PC-9 (cell line): ENCODE measurements around the gene ELFN1. TPM values are rescaled to one million over a fixed set of nuclear protein-coding genes. Genes with fewer than 3 reads are reported as not detected.
A peak's percentile ranks its signal among the peaks of the same experiment; 100 is the strongest.

Source experiments
- BruUV-seq: library from RNA; stranded (reverse); fragments of 400-500 nt; replicated peaks from 2 replicates; lab custom pipeline; 2021; lab: Mats Ljungman, UMichigan
- CTCF ChIA-PET: fragments of 300-600 bp; sonication (Branson Sonifier 250); formaldehyde crosslinking; loops from one replicate; lab custom pipeline; 2022; ENCODE audit warnings: antibody characterized with exemption; lab: Charles Lee
- POLR2A ChIA-PET: fragments of 300-600 bp; sonication (Branson Sonifier 250); formaldehyde crosslinking; loops from one replicate; lab custom pipeline; 2022; ENCODE audit warnings: antibody characterized with exemption; ENCODE audit not compliant: unreplicated experiment; lab: Charles Lee
- DNase-seq, 2 experiments: peaks; one replicate each; pipeline versions ENCODE4 v3.0.0 to v3.0.0-alpha.2; 2015 to 2022; ENCODE audit warnings: mixed read lengths in 1 of 2
- H2AFZ ChIP-seq: fragments of 200-600 bp; sonication (generic); 2 replicates; pipeline ENCODE4 v1.8.1; 2017; ENCODE audit warnings: antibody characterized with exemption
- H3F3A ChIP-seq: fragments of 200-600 bp; sonication (generic); 2 replicates; pipeline ENCODE4 v1.8.1; 2017; ENCODE audit warnings: antibody characterized with exemption, mild to moderate bottlenecking, low read depth; ENCODE audit not compliant: insufficient read depth
- H3K27ac ChIP-seq: fragments of 200-600 bp; sonication (generic); 2 replicates; pipeline ENCODE4 v1.6.1; 2016; ENCODE audit warnings: mixed run types
- H3K27me3 ChIP-seq: fragments of 200-600 bp; sonication (generic); 2 replicates; pipeline ENCODE4 v1.6.1; 2016; ENCODE audit warnings: low read depth, mixed run types; ENCODE audit not compliant: insufficient read depth
- H3K36me3 ChIP-seq: fragments of 200-600 bp; sonication (generic); 2 replicates; pipeline ENCODE4 v1.6.1; 2016; ENCODE audit warnings: low read depth, mixed run types
- H3K4me1 ChIP-seq: fragments of 200-600 bp; sonication (generic); replicated peaks from 2 replicates; pipeline ENCODE4 v1.6.1; 2016; ENCODE audit warnings: mixed run types; ENCODE audit not compliant: insufficient read depth
- H3K4me2 ChIP-seq: fragments of 200-600 bp; sonication (generic); 2 replicates; pipeline ENCODE4 v1.6.1; 2017; ENCODE audit warnings: mixed run types
- H3K4me3 ChIP-seq: fragments of 200-600 bp; sonication (generic); 2 replicates; pipeline ENCODE4 v1.6.1; 2016; ENCODE audit warnings: mixed run types
- H3K79me2 ChIP-seq: fragments of 200-600 bp; sonication (generic); 2 replicates; pipeline ENCODE4 v1.6.1; 2017; ENCODE audit warnings: low read depth, mixed run types
- H3K9me2 ChIP-seq: fragments of 200-600 bp; sonication (generic); 2 replicates; pipeline ENCODE4 v1.8.1; 2017; ENCODE audit warnings: mild to moderate bottlenecking; ENCODE audit not compliant: insufficient read depth
- H3K9me3 ChIP-seq: fragments of 200-600 bp; sonication (generic); 2 replicates; pipeline ENCODE4 v1.8.1; 2016; ENCODE audit warnings: low read depth; ENCODE audit not compliant: insufficient read depth
- H4K20me1 ChIP-seq: fragments of 200-600 bp; sonication (generic); 2 replicates; pipeline ENCODE4 v1.8.1; 2017; ENCODE audit not compliant: insufficient read depth
- EZH2 ChIP-seq: fragments of 200-600 bp; sonication (generic); IDR thresholded peaks from 2 replicates; pipeline ENCODE4 v1.8.0; 2017; ENCODE audit warnings: antibody characterized with exemption, low read depth
- intact Hi-C: fragments of 100-400 bp; cut with micrococcal nuclease; formaldehyde crosslinking; loops from one replicate; pipeline ENCODE4 v1.10.0; 2022; ENCODE audit not compliant: unreplicated experiment
- total RNA-seq: library from RNA; stranded (reverse); gene quantifications from 2 replicates; pipeline ENCODE4 v1.2.3, GENCODE V29; 2021
- TF ChIP-seq, protein P1 (sequence below): fragments of 200-600 bp; sonication (generic); conservative IDR thresholded peaks from 2 replicates; pipeline ENCODE4 v1.6.1; 2017; ENCODE audit warnings: mixed run types, antibody characterized with exemption, mild to moderate bottlenecking, moderate library complexity

ELFN1 gene
- total RNA-seq, 1 experiment from 2014 or later: 0.09 TPM

DNA sequence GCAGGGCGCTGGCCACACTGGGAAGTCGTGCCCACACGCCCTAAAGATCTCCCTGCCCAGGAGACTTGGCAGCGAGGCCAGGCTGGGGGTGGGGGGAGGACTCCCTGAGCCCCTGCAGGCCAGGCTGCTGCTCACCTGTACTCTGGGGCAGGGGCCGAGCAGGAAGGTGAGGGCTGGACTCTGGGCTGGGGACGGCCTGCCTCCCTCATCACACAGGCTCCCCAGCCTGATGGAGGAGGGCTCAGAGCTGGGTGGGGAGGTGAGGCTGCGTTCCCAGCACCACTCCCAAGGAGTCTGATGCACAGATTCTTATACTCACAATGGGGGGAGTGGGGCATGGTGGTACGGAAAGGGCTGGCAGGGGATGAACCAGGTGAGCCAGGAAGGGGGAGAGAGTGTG lies 71.2 kb downstream of the ELFN1 start:
- Histone ChIP-seq H3K4me1 (no peaks in the 10 kb centered on the region), H3K36me3 (no peaks in the 10 kb centered on the region), H2AFZ (no peak overlapping the region), H3K79me2 (no peaks in the 10 kb centered on the region), H3K9me2 (no peaks in the 10 kb centered on the region), H3K9me3 (no peaks in the 10 kb centered on the region), H3F3A (no peaks in the 10 kb centered on the region), H3K4me2 (no peak overlapping the region), H4K20me1 (no peaks in the 10 kb centered on the region), H3K27me3 (peaks cover 57% of the 10 kb centered on the region), H3K27ac (no peak overlapping the region), H3K4me3 (no peak overlapping the region)
- intact Hi-C loops: no loop called here
- CTCF ChIA-PET: interaction anchor here (0.7 kb wide), 1 partner anchor 359 kb away, joined by 14 read pairs; no protein-coding TSS in a partner anchor
- TF ChIP-seq EZH2: no peak
- TF ChIP-seq, protein P1, sequence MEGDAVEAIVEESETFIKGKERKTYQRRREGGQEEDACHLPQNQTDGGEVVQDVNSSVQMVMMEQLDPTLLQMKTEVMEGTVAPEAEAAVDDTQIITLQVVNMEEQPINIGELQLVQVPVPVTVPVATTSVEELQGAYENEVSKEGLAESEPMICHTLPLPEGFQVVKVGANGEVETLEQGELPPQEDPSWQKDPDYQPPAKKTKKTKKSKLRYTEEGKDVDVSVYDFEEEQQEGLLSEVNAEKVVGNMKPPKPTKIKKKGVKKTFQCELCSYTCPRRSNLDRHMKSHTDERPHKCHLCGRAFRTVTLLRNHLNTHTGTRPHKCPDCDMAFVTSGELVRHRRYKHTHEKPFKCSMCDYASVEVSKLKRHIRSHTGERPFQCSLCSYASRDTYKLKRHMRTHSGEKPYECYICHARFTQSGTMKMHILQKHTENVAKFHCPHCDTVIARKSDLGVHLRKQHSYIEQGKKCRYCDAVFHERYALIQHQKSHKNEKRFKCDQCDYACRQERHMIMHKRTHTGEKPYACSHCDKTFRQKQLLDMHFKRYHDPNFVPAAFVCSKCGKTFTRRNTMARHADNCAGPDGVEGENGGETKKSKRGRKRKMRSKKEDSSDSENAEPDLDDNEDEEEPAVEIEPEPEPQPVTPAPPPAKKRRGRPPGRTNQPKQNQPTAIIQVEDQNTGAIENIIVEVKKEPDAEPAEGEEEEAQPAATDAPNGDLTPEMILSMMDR: no peak
- BruUV-seq: no TSS peak
- DNase-seq: no peak
- POLR2A ChIA-PET: no interaction called here

DNA sequence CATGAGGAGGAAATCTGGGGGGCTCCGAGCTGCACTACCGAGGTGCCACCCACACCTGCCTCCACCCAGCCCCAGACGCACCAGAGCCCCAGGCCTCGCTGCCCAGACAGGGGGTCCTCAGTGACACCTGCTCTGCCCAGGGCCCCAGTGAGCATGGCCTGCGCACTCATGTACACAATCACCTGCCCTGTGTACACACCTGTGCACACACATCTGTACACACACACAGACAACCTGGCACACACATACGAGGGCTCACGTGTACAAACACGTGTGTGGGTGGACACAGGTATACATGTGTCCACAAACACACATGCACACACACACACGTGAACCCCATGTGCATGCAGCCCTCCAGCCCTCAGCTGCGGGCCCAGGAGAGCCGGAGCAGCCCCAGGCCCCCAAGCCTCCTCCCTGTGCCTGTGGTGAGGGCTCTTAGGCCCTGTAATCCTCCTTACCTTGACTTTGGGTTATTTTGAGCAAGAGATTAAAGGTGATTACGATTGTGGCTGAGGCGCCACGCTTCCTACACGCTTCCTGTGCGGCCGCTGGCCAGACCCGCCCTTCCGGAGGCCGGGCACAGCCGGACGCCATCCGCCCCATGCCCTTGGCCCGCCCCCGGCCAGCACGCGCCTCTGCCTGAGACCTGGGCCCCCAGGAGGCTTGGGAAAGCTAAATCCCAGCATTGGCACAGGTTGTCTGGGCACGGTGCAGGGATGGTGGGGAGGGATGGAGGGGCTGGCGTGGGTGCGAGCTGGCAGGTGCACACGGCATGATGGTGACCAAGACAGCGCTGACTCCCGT lies 71.9 kb downstream of the ELFN1 start:
- TF ChIP-seq, protein P1: no peak
- TF ChIP-seq EZH2: no peak
- peak in 1 of 2 experiments; percentile 33 for DNase-seq
- H3K27me3 ChIP-seq: peaks cover 50% of the 10 kb centered on the region
- no peaks in the 10 kb centered on the region for H3K79me2 ChIP-seq
- H4K20me1 ChIP-seq: no peaks in the 10 kb centered on the region
- ChIA-PET POLR2A (no interaction called here), CTCF (interaction anchor here (0.5 kb wide), 1 partner anchor 1113 kb away, joined by 3 read pairs; no protein-coding TSS in a partner anchor)
- no peaks in the 10 kb centered on the region for H3K36me3 ChIP-seq
- H3K4me2 ChIP-seq: no peak overlapping the region
- TSS peak; percentile 71 for BruUV-seq
- intact Hi-C loops: no loop called here
- no peaks in the 10 kb centered on the region for H3K9me2 ChIP-seq
- H3K4me3 ChIP-seq: no peak overlapping the region
- H3K4me1 ChIP-seq: no peaks in the 10 kb centered on the region
- no peak overlapping the region for H3K27ac ChIP-seq
- H3K9me3 ChIP-seq: no peaks in the 10 kb centered on the region
- H2AFZ ChIP-seq: no peak overlapping the region
- H3F3A ChIP-seq: no peaks in the 10 kb centered on the region

DNA sequence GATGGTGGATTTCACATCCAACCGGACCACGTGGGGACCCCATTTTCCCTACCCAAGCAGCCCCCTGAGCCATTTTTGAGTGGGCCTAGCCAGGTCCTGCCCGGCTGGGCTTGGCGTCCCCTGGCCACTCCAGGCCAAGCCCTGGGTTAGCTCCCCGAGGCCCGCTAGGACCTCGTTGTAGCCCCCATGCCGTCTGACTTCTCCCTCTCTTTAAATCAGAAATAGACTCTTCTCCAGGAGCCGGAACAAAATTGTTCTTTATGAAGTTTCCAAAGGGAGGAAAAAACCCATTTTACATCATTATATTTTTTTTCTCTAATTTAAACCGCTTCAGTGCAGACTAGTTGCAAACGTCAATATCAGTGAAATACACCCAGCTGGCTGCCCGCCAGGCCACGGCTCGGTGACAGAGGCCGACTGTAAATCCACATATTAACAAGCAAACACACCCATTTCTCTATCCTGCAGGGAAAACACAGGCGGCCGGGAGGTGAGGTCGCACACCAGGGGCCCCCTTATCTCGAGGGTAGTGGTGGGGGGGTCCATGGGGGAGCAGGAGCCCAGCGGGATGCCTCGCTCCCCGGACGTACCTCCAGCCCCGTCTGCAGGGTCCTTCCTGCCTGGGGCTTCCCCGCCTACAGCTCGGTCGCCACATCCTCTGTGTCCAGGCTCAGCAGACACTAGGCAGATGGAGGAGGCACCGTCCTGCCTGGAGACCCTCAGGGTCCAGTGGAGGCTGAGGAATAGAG lies 72.7 kb downstream of the ELFN1 start:
- no peaks in the 10 kb centered on the region for H3K79me2 ChIP-seq
- no TSS peak for BruUV-seq
- H3F3A ChIP-seq: no peaks in the 10 kb centered on the region
- no peaks in the 10 kb centered on the region for H3K9me2 ChIP-seq
- H4K20me1 ChIP-seq: no peaks in the 10 kb centered on the region
- POLR2A ChIA-PET: no interaction called here
- no peak overlapping the region for H3K27ac ChIP-seq
- no peaks in the 10 kb centered on the region for H3K36me3 ChIP-seq
- CTCF ChIA-PET: interaction anchor here (0.5 kb wide), 1 partner anchor 1113 kb away, joined by 3 read pairs; no protein-coding TSS in a partner anchor
- DNase-seq: peak in 1 of 2 experiments; percentile 35
- H3K4me1 ChIP-seq: no peaks in the 10 kb centered on the region
- peaks cover 42% of the 10 kb centered on the region for H3K27me3 ChIP-seq
- no peak overlapping the region for H3K4me3 ChIP-seq
- H3K4me2 ChIP-seq: peak overlapping the region; percentile 18; the same call in 1 of the 2 replicates
- H2AFZ ChIP-seq: no peak overlapping the region
- TF ChIP-seq, protein P1: no peak
- no peak for TF ChIP-seq EZH2
- H3K9me3 ChIP-seq: no peaks in the 10 kb centered on the region
- intact Hi-C loops: no loop called here
